ENCODE measurements around the gene HLX. TPM values are rescaled to one million over a fixed set of nuclear protein-coding genes. Genes with fewer than 3 reads are reported as not detected.

HLX gene
- total RNA-seq, 2 experiments from 2014 or later: 0.77 TPM; not detected in 1

DNA sequence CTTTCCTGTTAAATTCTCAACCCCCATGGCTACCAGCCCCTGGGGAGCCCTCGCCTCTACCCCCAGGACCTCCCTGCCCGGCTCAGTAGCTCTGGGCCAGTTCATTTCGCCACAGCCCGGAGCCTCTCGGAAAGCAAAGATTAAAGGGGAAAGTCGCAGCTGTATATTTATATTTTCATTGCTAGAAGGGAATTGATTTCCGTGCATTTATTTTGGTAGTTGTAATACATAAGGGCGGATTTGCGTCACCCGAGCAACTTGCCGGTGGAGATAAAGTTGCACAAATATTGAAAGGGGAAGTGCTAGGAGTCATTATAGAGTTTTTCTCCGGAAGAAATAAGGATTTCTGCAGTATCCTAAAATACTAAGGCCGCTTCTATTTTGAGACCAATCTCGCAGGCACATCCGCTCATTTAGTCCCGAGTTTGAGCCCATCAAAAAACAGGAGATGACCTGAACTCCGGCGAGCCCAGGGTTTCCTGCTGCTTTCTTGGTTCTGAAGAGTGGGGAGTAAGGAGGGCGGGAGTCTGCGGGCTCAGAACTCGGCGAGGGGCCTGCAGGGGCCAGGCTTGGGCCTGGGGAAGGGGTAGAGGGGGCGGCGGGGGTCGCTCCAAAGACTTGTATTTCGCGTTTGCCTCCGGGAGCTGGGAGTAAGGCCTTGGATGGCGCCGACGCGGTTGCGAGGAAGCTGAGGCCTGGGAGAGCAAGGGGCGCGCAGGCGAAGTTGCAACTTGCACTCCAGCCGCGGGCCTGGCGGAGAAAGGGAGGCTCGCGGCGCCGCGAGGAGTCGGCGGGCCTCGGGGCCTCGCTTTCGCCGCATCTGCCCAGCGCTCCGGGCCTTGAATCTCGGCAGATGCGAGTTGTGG lies 2.5 kb upstream of the HLX start:
- Mint-ChIP-seq H3K4me1 (peaks cover 32% of the 10 kb centered on the region), H3K27ac (no peak overlapping the region), H3K27me3 (peaks cover 76% of the 10 kb centered on the region), H3K9me3 (ENCODE audit: low read depth) (no peaks in the 10 kb centered on the region), H3K36me3 (no peaks in the 10 kb centered on the region), H3K4me3 (peak overlapping the region; percentile 9)
- CTCF ChIA-PET: no interaction called here
- no peak for ATAC-seq
- DNase-seq: no peak

DNA sequence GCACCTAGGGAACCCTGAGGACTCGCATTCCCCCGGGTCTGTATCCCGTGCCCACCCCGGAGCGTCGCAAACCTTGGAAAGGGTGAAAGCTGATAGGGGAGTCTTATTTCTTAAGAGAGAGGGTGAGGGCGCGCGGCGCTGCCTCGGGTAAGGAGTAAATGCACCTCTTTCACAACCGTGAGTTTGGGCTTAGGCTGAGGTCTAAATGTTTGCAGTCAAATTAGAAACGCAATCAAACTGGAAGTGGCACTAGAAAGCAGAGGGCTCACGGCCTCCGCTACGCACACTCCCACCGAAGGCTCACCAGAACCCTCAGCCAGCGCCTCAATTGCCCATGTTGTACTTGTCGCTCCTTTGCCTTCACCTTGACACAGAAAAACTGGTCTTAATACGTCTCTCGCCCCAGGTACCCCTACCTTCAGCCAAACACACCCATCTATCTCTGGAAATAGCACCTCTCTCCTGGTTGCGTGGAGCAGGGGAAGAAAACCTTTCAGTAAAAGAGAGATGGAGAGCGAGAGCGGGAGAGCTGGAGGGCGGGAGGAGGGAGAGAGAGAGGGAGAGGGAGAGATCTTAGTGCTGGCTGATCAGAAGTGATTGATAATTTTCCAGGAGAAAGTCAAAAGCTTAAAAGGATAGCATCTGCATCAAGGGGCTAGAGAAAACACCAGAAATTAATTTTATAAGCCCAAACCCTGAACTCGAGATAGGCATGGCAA lies 1.7 kb upstream of the HLX start:
- H3K27me3 Mint-ChIP-seq: peaks cover 84% of the 10 kb centered on the region
- no peak overlapping the region for H3K4me3 Mint-ChIP-seq
- no peak overlapping the region for H3K27ac Mint-ChIP-seq
- H3K4me1 Mint-ChIP-seq: peaks cover 32% of the 10 kb centered on the region
- H3K36me3 Mint-ChIP-seq: no peaks in the 10 kb centered on the region
- CTCF ChIA-PET: no interaction called here
- DNase-seq: no peak
- ATAC-seq: no peak
- no peaks in the 10 kb centered on the region for H3K9me3 Mint-ChIP-seq (ENCODE audit: low read depth)

DNA sequence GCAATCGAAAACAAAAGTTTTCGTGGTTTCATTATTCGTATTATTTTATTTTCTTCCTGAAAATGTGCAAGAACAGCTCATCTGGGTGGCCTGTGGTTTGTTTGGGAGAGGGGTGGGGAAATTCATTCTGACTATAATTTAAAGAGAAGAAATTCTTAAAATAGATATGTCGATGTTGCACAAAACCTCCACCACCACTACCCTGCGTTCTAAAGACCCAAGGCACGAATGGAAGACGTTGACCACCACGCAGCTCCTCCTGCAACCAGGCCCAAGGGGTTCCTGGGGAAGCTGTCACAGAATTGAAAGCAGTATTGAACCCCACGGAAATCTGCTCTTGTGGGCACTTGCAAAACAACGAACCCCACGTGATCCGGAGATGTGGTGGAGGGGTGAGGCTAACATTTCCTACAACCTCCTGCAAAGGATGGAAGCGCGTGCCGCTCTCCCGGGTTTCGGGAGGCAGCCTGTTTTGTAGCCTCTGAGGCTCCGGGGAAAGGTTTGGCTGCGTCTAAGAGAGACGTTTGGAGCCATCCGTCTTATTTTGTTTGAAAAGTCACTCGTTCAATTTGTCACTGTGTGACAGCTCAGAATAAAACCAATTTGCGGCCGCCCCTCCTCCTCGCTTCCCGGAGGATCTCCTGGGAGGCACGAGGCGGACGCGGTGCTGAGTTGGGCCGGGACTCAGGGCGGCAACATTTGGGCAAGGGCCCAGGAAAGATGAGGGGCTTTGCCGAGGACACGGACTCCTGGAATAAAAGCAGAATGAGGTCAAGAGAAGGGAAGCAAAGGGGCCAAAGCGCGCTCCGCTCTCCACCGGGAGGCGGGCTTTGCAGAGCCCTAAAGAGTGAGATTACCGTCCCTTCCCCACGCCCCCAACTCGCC lies 810 bp upstream of the HLX start:
- Mint-ChIP-seq H3K27me3 (peaks cover 83% of the 10 kb centered on the region), H3K36me3 (no peaks in the 10 kb centered on the region), H3K4me1 (peaks cover 32% of the 10 kb centered on the region), H3K4me3 (peak overlapping the region; percentile 58), H3K9me3 (ENCODE audit: low read depth) (no peaks in the 10 kb centered on the region), H3K27ac (no peak overlapping the region)
- ATAC-seq (no peak), DNase-seq (no peak)
- CTCF ChIA-PET: no interaction called here

GRCh38 chr1:220879509-220880361 lies 492 bp downstream of the HLX start:
- CTCF ChIA-PET: no interaction called here
- H3K27me3 Mint-ChIP-seq: peaks cover 78% of the 10 kb centered on the region
- no peak overlapping the region for H3K27ac Mint-ChIP-seq
- H3K36me3 Mint-ChIP-seq: no peaks in the 10 kb centered on the region
- H3K4me3 Mint-ChIP-seq: peak overlapping the region; percentile 58
- no peak for DNase-seq
- no peaks in the 10 kb centered on the region for H3K9me3 Mint-ChIP-seq (ENCODE audit: low read depth)
- peak; percentile 43 for ATAC-seq
- peaks cover 32% of the 10 kb centered on the region for H3K4me1 Mint-ChIP-seq

- Mint-ChIP-seq H3K27me3 (peaks cover 73% of the 10 kb centered on the region), H3K36me3 (no peaks in the 10 kb centered on the region), H3K27ac (no peak overlapping the region), H3K9me3 (ENCODE audit: low read depth) (no peaks in the 10 kb centered on the region), H3K4me3 (peak overlapping the region; percentile 30), H3K4me1 (peaks cover 32% of the 10 kb centered on the region)
- ATAC-seq (no peak), DNase-seq (no peak)
- CTCF ChIA-PET: no interaction called here
Observed at GRCh38 chr1:220880362-220880670, 1.1 kb downstream of the HLX start.

- peaks cover 72% of the 10 kb centered on the region for H3K27me3 Mint-ChIP-seq
- H3K4me3 Mint-ChIP-seq: peak overlapping the region; percentile 30
- no peaks in the 10 kb centered on the region for H3K36me3 Mint-ChIP-seq
- no peaks in the 10 kb centered on the region for H3K9me3 Mint-ChIP-seq (ENCODE audit: low read depth)
- DNase-seq (no peak), ATAC-seq (no peak)
- H3K27ac Mint-ChIP-seq: no peak overlapping the region
- CTCF ChIA-PET: interaction anchor here (0.8 kb wide), 1 partner anchor 1159 kb away, joined by 3 read pairs; no protein-coding TSS in a partner anchor
- peaks cover 32% of the 10 kb centered on the region for H3K4me1 Mint-ChIP-seq
Observed at GRCh38 chr1:220880726-220881506, 1.7 kb downstream of the HLX start.

DNA sequence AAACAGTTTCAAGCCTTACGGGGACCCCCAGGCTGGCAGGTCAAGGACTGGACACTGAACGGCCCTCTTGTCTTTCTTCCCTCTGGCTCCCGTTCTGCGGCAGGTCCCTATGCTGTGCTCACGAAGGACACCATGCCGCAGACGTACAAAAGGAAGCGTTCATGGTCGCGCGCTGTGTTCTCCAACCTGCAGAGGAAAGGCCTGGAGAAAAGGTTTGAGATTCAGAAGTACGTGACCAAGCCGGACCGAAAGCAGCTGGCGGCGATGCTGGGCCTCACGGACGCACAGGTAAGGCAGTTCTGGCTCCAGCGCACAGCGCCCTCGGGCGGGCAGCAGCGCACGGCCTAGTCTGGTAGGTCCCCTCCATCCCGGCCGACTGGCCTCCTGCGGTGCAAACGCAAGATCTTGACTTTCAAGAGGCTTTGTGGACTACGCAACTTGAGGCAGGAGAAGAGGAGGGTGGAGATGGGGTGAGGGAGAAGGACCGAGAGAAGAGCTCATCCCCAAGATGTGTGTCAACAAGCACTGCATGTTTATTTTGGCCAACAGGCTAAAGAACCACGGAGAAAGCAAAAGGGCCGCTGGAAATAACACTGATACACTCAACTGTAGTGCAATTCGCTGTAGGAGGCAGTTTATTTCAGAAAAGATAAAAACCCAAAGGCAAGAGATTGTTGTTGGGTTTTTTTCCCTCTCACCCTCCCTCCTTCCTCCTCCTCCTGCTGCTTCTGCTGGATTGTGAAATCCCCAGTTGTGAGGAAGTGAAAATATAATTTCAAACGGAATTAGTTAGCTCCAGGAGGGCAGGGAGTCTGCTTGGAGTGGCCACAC lies 3.0 kb downstream of the HLX start:
- H3K9me3 Mint-ChIP-seq (ENCODE audit: low read depth): no peaks in the 10 kb centered on the region
- ATAC-seq (no peak), DNase-seq (no peak)
- no peak overlapping the region for H3K27ac Mint-ChIP-seq
- H3K36me3 Mint-ChIP-seq: no peaks in the 10 kb centered on the region
- peaks cover 64% of the 10 kb centered on the region for H3K27me3 Mint-ChIP-seq
- peaks cover 30% of the 10 kb centered on the region for H3K4me1 Mint-ChIP-seq
- CTCF ChIA-PET: no interaction called here
- H3K4me3 Mint-ChIP-seq: no peak overlapping the region

- Mint-ChIP-seq H3K4me3 (no peak overlapping the region), H3K27ac (no peak overlapping the region), H3K36me3 (no peaks in the 10 kb centered on the region), H3K27me3 (peaks cover 63% of the 10 kb centered on the region), H3K4me1 (peaks cover 13% of the 10 kb centered on the region), H3K9me3 (ENCODE audit: low read depth) (no peaks in the 10 kb centered on the region)
- ATAC-seq (no peak), DNase-seq (no peak)
- CTCF ChIA-PET: no interaction called here
Observed at GRCh38 chr1:220884109-220884980, 5.1 kb downstream of the HLX start.

DNA sequence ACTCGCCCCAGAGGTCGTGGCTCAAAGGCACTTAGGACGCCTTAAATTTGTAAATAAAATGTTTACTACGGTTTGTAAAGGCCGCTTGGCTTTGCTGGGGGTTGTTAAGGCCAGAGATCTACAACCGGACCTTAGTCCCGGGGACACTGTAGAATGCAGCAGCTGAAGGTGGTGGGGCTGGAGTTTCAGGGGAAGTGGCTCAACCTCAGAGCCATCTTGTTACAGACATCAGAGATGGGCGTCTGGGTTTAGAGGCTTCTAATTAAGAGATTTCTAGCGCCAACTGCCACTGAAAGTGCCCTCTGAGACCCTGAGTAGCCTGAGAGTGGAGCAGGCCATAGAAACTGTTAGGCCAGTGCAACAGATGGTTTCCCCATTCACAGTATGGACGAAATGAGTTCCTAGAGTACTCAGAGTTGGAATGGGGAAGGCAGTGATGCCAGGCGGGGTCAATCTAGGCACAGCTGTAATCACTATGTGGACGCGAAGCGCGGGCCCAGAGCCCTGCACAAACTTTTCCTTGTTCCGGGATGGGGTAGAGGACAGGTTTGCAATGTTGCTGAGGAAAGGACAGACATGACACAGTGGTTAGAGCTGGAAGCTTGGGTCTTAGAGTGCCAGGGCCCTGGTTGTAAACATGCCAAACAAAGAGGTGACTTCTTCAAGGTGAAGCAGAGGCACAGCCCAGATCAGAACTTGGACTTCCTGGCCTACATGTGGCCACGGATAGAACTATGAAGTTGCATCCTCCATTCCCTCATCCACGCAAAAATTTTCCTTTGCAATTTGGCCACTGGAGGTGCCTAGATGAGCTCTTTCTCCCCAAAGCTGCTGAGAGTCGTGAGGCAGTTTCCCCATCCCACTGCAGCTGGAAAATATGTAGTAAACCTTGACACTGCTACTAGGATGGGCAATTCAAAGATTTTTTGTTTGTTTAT lies 6.0 kb downstream of the HLX start:
- peaks cover 67% of the 10 kb centered on the region for H3K27me3 Mint-ChIP-seq
- no peak overlapping the region for H3K4me3 Mint-ChIP-seq
- no peaks in the 10 kb centered on the region for H3K36me3 Mint-ChIP-seq
- no peaks in the 10 kb centered on the region for H3K9me3 Mint-ChIP-seq (ENCODE audit: low read depth)
- CTCF ChIA-PET: no interaction called here
- no peak for ATAC-seq
- H3K4me1 Mint-ChIP-seq: peaks cover 9% of the 10 kb centered on the region
- DNase-seq: no peak
- H3K27ac Mint-ChIP-seq: no peak overlapping the region

DNA sequence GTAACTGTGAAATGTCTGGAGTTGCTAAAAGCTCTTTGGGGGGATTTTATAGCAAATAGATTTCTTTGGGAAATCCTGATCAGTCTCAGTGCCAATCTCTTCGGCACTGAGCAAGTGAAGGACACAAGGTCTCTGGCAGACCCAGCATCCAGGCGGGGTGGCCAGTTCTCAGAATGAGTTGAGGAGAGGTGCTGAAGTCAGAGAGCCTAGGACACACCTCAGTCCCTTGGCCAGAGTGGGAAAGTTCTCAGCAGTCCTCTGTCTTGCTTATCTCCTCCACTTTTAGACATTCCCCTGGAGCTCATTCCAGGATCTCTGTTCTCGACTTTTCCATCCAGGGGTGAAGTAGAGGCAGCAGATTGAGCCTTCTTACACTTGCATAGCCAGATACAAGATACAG lies 6.7 kb downstream of the HLX start:
- CTCF ChIA-PET: no interaction called here
- ATAC-seq (no peak), DNase-seq (no peak)
- Mint-ChIP-seq H3K36me3 (no peaks in the 10 kb centered on the region), H3K27ac (no peak overlapping the region), H3K27me3 (peaks cover 67% of the 10 kb centered on the region), H3K4me3 (no peak overlapping the region), H3K9me3 (ENCODE audit: low read depth) (no peaks in the 10 kb centered on the region), H3K4me1 (peaks cover 2% of the 10 kb centered on the region)
